A673 (cell line): ENCODE measurements around the gene PDIA4. TPM values are rescaled to one million over a fixed set of nuclear protein-coding genes. Genes with fewer than 3 reads are reported as not detected.

ENCODE experiments used
- BruUV-seq: library from RNA; stranded (reverse); fragments of 400-500 nt; replicated peaks from 2 replicates; lab custom pipeline; 2021; lab: Mats Ljungman, UMichigan
- CTCF ChIA-PET: fragments of 300-600 bp; sonication (Branson Sonifier 250); formaldehyde crosslinking; loops from one replicate; lab custom pipeline; 2022; ENCODE audit warnings: antibody characterized with exemption; lab: Charles Lee
- POLR2A ChIA-PET: fragments of 300-600 bp; sonication (Branson Sonifier 250); formaldehyde crosslinking; loops from one replicate; lab custom pipeline; 2022; ENCODE audit warnings: antibody characterized with exemption; ENCODE audit not compliant: low non-redundant PET; lab: Charles Lee
- DNase-seq: peaks from one replicate; pipeline ENCODE4 v3.0.0-alpha.2; 2015; ENCODE audit warnings: low spot score
- H3K27ac ChIP-seq: fragments of 200-600 bp; sonication (generic); 2 replicates; pipeline ENCODE4 v1.5.1; 2016; ENCODE audit warnings: mixed run types, low read depth, mild to moderate bottlenecking, mixed read lengths, antibody characterized with exemption, low read length; ENCODE audit not compliant: poor library complexity, severe bottlenecking
- H3K27me3 ChIP-seq: fragments of 200-600 bp; sonication (generic); replicated peaks from 2 replicates; pipeline ENCODE4 v1.6.1; 2017; ENCODE audit warnings: mixed run types, low read depth, mild to moderate bottlenecking, mixed read lengths, antibody characterized with exemption, low read length; ENCODE audit not compliant: insufficient read depth, poor library complexity
- H3K36me3 ChIP-seq: fragments of 200-600 bp; sonication (generic); 2 replicates; pipeline ENCODE4 v1.6.1; 2016; ENCODE audit warnings: mixed run types, mild to moderate bottlenecking, mixed read lengths, antibody characterized with exemption, low read length; ENCODE audit not compliant: insufficient read depth, poor library complexity, severe bottlenecking
- H3K4me1 ChIP-seq: fragments of 200-600 bp; sonication (generic); 2 replicates; pipeline ENCODE4 v1.6.1; 2017; ENCODE audit warnings: mixed run types, mild to moderate bottlenecking, mixed read lengths, antibody characterized with exemption, low read length; ENCODE audit not compliant: insufficient read depth, poor library complexity, severe bottlenecking
- H3K4me3 ChIP-seq: fragments of 200-600 bp; sonication (generic); 2 replicates; pipeline ENCODE4 v1.5.1; 2016; ENCODE audit warnings: low read depth, mixed run types, mild to moderate bottlenecking, mixed read lengths, low read length; ENCODE audit not compliant: poor library complexity, severe bottlenecking
- H3K9me3 ChIP-seq: fragments of 200-600 bp; sonication (generic); 2 replicates; pipeline ENCODE4 v1.6.1; 2016; ENCODE audit warnings: mixed run types, low read depth, mild to moderate bottlenecking, mixed read lengths, antibody characterized with exemption, low read length; ENCODE audit not compliant: poor library complexity, severe bottlenecking
- CTCF ChIP-seq: fragments of 300-800, 200-600 bp; sonication (generic); conservative IDR thresholded peaks from 2 replicates; pipeline ENCODE4 v1.5.1; 2017; ENCODE audit warnings: low read depth, mild to moderate bottlenecking, antibody characterized with exemption, low read length, moderate library complexity, mixed read lengths
- EZH2 ChIP-seq: fragments of 200-600 bp; sonication (generic); IDR thresholded peaks from 2 replicates; pipeline ENCODE4 v1.6.1; 2017; ENCODE audit warnings: borderline replicate concordance, low read depth, mild to moderate bottlenecking, mixed read lengths, antibody characterized with exemption, low read length; ENCODE audit not compliant: poor library complexity, severe bottlenecking
- intact Hi-C: fragments of 100-400 bp; cut with micrococcal nuclease; formaldehyde crosslinking; loops from one replicate; pipeline ENCODE4 v1.10.0; 2022; ENCODE audit not compliant: unreplicated experiment
- total RNA-seq: library from RNA; stranded (reverse); gene quantifications from 2 replicates; pipeline ENCODE4 v1.2.3, GENCODE V29; 2021

The PDIA4 gene
- total RNA-seq, 1 experiment from 2014 or later: 235 TPM

- no peak overlapping the region for H3K4me3 ChIP-seq
- BruUV-seq: no TSS peak
- DNase-seq: no peak
- no peaks in the 10 kb centered on the region for H3K27me3 ChIP-seq
- ChIA-PET POLR2A (no interaction called here), CTCF (interaction anchor here (0.6 kb wide), 1 partner anchor 714 kb away, joined by 6 read pairs; no protein-coding TSS in a partner anchor)
- intact Hi-C loops: no loop called here
- TF ChIP-seq CTCF (no peak), EZH2 (no peak)
- peaks cover 4% of the 10 kb centered on the region for H3K4me1 ChIP-seq
- H3K36me3 ChIP-seq: no peaks in the 10 kb centered on the region
- H3K9me3 ChIP-seq: no peaks in the 10 kb centered on the region
- no peak overlapping the region for H3K27ac ChIP-seq
Measured at GRCh38 chr7:148991536-148991935, 36.8 kb downstream of the PDIA4 start.

- DNase-seq: no peak
- H3K27me3 ChIP-seq: no peaks in the 10 kb centered on the region
- peaks cover 4% of the 10 kb centered on the region for H3K4me1 ChIP-seq
- no peaks in the 10 kb centered on the region for H3K9me3 ChIP-seq
- BruUV-seq: no TSS peak
- peak overlapping the region; percentile 70 for H3K4me3 ChIP-seq
- no peak for TF ChIP-seq CTCF
- intact Hi-C loops: loop anchor here (2.0 to 5.0 kb wide), 3 partner anchors 39 to 104 kb away; partner anchors contain the start of genes EZH2, PDIA4 and ZNF786
- POLR2A ChIA-PET: no interaction called here
- H3K36me3 ChIP-seq: no peaks in the 10 kb centered on the region
- H3K27ac ChIP-seq: peak overlapping the region; percentile 90
- CTCF ChIA-PET: no interaction called here
Measured at GRCh38 chr7:148987751-148988512, 40.4 kb downstream of the PDIA4 start.

- BruUV-seq: no TSS peak
- POLR2A ChIA-PET: no interaction called here
- intact Hi-C loops: loop anchor here (2.0 to 5.0 kb wide), 3 partner anchors 40 to 105 kb away; partner anchors contain the start of genes EZH2, PDIA4 and ZNF786
Measured at GRCh38 chr7:148987010-148987750, 41.1 kb downstream of the PDIA4 start.

More at GRCh38 chr7:148987010-148987750, 41.1 kb downstream of the PDIA4 start:
- Histone ChIP-seq H3K4me3 (peak overlapping the region; percentile 70), H3K27me3 (no peaks in the 10 kb centered on the region), H3K9me3 (no peaks in the 10 kb centered on the region), H3K4me1 (peaks cover 6% of the 10 kb centered on the region), H3K27ac (peak overlapping the region; percentile 90), H3K36me3 (no peaks in the 10 kb centered on the region)
- TF ChIP-seq CTCF (no peak), EZH2 (no peak)
- CTCF ChIA-PET: no interaction called here
- peak; percentile 90 for DNase-seq
